H1 (cell line): ENCODE results near the gene LGI4.

Experiments used
- EP300 ChIP-seq, 2 experiments: IDR thresholded peaks; 1 replicate in 1 of 2; 2 replicates in 1 of 2; pipeline ENCODE4 v1.6.1; 2011 to 2012; ENCODE audit warnings: low read depth in 2 of 2, low read length in 2 of 2, mild to moderate bottlenecking in 2 of 2, borderline replicate concordance in 1 of 2, inconsistent platforms in 1 of 2, moderate library complexity in 1 of 2
- GTF2F1 ChIP-seq: IDR thresholded peaks from 2 replicates; pipeline ENCODE4 v1.6.1; 2012; ENCODE audit warnings: low read depth, low read length, improper control_type of control experiment, borderline replicate concordance
- JUN ChIP-seq: IDR thresholded peaks from 2 replicates; pipeline ENCODE4 v1.6.1; 2011; ENCODE audit warnings: low read depth, mild to moderate bottlenecking, improper control_type of control experiment, low read length
- TF ChIP-seq, protein P1 (sequence below), 3 experiments: IDR thresholded peaks; 1 replicate in 2 of 3; 2 replicates in 1 of 3; pipeline versions ENCODE4 v1.5.1 to v1.6.1; 2011; ENCODE audit warnings: low read length in 3 of 3, mild to moderate bottlenecking in 3 of 3, inconsistent platforms in 2 of 3, low read depth in 1 of 3, moderate library complexity in 1 of 3; ENCODE audit not compliant: insufficient read depth in 1 of 3; ENCODE audit errors: control extremely low read depth in 1 of 3

DNA sequence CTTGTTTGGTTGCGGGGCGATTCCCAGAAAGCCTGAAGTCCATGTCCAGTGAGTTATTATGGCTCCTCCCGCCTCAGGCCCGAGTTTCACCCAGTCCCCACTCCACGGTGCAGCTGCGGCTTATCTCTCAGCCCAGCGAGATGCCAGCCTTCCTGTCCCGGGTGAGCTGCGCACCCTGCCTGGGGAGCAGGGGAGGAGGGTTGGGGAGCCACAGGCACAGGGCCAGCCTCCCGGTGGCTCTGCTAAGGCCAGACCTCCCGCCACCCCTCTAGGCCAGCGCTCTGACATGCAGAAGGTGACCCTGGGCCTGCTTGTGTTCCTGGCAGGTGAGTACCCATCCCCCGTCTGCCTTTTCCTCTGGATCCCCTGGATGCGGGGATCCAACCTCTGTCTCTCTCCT is 15.8 kb downstream of the LGI4 start:
- TF ChIP-seq GTF2F1 (no peak), JUN (no peak), EP300 (IDR thresholded peaks at IDR 0.05; ENCODE audit: borderline replicate concordance in 1 of 2, low read depth in 2 of 2, low read length in 2 of 2) (no peak)
- TF ChIP-seq, protein P1, sequence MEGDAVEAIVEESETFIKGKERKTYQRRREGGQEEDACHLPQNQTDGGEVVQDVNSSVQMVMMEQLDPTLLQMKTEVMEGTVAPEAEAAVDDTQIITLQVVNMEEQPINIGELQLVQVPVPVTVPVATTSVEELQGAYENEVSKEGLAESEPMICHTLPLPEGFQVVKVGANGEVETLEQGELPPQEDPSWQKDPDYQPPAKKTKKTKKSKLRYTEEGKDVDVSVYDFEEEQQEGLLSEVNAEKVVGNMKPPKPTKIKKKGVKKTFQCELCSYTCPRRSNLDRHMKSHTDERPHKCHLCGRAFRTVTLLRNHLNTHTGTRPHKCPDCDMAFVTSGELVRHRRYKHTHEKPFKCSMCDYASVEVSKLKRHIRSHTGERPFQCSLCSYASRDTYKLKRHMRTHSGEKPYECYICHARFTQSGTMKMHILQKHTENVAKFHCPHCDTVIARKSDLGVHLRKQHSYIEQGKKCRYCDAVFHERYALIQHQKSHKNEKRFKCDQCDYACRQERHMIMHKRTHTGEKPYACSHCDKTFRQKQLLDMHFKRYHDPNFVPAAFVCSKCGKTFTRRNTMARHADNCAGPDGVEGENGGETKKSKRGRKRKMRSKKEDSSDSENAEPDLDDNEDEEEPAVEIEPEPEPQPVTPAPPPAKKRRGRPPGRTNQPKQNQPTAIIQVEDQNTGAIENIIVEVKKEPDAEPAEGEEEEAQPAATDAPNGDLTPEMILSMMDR (IDR thresholded peaks at IDR 0.05; ENCODE audit: control extremely low read depth in 1 of 3, insufficient read depth in 1 of 3, low read depth in 1 of 3, low read length in 3 of 3): no peak
